Middle frontal gyrus (tissue), 1 donor: ENCODE results near the gene GPR160.
"Not testable (repeated sequence)": the region's sequence is repeated elsewhere in the genome, so short reads cannot be mapped to it uniquely, and the experiment has no call there.

ENCODE experiments used
- DNase-seq: peaks from one replicate; pipeline ENCODE4 v3.0.0-alpha.2; 2015; ENCODE audit warnings: low spot score; ENCODE audit errors: extremely low spot score

The GPR160 gene, protein sequence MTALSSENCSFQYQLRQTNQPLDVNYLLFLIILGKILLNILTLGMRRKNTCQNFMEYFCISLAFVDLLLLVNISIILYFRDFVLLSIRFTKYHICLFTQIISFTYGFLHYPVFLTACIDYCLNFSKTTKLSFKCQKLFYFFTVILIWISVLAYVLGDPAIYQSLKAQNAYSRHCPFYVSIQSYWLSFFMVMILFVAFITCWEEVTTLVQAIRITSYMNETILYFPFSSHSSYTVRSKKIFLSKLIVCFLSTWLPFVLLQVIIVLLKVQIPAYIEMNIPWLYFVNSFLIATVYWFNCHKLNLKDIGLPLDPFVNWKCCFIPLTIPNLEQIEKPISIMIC

DNA sequence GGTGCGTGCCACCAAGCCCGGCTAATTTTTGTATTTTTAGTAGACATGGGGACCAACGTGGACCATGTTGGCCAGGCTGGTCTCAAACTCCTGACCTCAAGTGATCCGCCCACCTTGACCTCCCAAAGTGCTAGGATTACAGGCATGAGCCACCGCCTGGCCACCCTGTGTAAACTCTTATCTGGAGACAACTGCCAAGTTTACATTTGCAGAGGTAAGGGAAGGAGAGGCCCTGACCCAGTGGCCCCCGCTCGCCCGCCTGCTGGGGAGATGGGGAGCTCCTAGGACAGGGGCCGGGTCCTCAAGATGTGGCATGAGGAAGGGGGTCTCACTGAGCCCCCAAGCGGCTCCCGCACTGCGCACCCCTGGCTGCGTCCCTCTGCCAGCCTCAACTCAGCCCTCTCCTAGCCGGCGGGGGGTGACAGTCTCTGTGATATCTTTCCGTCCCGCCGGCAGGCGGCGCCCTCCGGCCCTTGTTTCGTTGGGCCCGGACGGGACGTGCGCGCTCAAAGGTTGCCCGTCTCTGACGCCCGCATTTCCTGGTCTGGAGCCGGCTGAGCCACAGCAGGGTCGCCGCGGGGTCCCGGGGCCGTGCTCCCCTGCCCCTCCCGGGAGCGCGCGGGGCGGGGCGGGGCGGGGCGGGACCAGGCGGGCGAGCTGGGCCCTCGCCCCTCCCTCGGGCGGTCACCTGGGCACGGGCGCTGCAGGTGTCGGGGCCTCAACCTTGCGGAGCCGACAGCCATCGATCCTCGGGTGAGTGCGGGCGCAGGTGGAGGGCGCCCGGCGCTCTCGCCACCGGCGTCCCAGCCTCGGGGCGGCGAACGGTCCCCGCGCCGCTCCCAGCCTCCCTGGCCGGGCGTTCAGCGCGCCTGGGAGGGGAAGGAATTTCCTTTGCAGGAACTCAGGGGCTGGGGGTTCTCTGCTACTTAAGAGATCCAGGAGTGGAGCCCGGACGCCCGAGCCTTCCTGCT, at the start of gene GPR160:
Gene GPR160 (plus strand): TSS at position 533 of the 971 bp plus-strand sequence. CDS start 45,978 bp downstream, outside the sequence.
- no peak for DNase-seq

DNA sequence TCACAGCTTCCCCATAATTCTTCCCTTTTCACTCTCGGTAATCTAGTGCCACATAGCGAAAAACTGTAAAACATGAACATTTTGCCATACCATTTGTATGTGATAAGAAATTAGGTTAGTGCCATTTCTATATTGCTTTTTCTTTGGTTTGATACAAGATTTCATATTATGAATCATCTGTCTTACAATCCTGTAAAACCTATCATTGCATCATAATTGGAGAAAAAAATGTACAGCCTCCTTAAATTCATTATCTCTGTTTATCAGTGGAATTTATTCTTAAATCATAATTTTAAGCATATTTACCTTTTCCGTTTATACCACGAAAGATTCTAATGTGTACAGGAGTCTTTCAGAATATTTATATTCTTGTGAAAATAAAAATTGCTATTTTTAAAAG, 47.4 kb upstream of the GPR160 start:
- DNase-seq: no peak

DNA sequence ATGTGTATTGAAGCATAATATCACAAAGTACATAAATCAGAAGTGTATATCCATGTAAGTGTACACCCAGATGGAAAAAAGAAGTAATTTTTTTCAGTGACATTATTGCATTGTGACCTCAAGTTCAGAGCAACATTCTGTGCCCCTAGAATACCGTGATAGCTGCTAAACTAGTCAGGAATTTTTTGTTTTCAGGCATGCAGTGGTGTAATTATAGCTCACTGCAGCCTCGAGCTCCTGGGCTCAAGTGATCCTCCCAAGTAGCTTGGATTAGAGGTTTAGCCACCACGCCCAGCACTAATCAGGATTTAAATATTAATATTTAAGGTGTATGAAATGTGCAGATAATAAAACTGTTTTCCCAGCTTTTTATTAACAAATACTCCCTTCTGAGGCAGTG, 45.6 kb upstream of the GPR160 start:
- no peak for DNase-seq

DNA sequence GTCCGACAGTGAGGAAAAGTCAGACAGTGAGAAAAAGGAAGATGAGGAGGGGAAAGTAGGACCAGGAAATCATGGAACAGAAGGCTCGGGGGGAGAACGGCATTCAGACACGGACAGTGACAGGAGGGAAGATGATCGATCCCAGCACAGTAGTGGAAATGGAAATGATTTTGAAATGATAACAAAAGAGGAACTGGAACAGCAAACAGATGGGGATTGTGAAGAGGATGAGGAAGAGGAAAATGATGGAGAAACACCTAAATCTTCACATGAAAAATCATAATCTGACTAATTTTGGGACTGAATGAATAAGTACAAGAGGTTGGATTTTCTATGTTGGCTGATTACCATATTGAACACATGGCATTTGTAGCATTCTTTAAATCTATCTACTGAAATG, 45.0 kb upstream of the GPR160 start:
- no peak for DNase-seq

DNA sequence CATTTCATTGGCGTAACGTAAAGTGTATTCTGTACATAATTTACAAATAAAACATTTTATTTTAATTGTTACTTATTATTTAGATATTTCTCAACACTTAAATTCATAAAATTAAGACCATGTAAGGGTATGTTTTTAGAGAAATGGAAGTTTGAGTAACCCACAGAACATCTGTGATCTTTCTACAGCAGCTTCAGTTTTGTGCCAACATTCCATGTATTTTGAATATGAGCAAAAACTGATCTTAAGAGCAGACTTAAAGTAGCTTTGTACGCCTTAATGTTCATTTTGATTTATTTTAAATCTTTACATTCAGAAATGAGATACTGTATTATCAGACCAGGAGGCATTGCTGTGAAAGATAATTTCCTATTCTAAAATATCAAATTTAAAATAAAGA, 44.0 kb upstream of the GPR160 start:
- DNase-seq: no peak

DNA sequence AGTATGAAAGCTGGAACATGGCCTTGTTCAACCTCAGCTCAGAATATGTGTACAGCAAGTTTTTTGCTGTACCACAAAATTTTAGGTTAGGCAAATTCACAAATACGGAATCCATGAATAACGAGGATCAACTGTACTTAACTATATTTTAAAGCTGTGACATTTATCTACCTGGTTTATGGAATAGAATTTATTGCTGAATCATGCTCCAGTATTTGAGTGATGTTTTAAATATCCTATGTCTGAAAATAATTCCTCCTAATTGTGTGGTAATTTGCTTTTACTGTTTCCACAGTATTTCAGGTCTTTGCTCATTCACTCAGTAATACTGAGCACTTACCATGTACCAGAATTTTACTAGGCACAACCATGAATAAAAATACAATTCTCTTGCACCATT, 41.7 kb upstream of the GPR160 start:
- DNase-seq: no peak

DNA sequence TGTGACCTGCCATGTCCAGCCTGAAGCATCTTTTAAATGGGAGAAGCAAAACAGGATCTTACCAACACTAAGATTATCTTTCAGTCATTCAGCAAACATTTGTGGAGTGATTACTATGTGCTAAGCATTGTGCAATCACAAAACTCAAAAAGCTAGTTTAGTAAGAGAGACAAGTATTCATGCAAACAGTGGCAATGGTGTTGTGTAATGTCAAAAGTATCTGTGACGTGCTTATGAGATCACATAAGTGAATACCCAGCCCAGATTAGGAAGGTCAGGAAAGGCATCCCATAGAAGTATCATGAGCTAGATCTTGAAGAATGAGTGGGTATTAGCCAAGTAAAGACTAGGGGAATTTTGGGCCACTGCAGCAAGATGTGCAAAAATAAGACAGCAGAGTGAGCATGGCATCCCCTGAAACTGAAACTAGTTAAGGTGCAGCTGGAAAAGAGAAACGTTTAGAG, 39.1 kb upstream of the GPR160 start:
- DNase-seq: no peak

DNA sequence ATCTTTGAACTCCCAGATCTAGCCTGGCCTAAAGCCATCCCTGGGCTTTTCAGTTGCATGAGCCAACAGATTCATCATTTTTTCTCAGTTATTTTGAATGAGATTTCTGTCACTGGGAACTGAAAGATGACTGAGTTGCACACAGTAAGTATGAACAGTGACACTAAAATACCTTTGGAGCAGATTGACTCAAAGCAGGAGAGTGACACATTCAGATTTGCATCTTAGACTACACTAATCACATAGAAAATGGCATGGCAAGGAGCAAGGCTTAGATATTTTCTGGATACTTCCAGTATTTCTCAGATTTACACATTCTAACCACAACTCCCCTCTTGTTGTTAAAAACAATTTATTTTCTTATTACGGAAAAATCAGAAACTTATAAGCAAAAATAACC, 38.4 kb upstream of the GPR160 start:
- no peak for DNase-seq

DNA sequence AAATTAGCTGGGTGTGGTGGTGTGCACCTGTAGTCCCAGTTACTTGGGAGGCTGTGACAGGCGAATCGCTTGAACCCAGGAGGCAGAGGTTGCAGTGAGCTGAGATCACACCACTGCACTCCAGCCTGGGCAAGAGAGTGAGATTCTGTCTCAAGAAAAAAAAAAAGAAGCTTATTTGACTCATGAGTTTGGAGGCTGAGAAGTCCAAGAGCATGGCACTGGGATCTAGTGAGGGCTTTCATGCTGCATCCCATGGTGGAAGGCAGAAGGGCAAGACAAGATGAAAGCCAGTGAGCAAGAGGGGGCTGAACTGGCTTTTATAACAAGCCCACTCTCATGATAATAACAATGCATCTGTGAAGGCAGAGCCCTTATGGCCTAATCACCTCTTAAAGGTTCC, 37.7 kb upstream of the GPR160 start:
- no peak for DNase-seq

DNA sequence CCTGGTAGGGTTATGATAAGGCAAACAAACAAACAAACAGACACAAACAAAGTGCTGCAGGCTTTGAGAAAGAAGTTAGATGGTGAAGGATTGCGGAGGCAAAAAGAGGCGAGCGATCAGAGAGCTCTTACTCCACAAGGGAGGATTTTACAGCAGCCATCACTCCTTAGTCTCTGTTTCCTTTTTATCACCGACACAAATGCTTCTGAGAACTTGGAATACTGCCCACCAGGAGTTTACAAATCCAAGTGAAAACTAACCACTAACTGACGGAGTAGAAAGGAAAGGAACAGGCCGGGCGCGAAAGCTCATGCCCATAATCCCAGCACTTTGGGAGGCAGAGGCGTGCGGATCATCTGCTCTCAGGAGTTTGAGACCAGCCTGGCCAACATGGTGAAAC, 35.6 kb upstream of the GPR160 start:
- DNase-seq: no peak

DNA sequence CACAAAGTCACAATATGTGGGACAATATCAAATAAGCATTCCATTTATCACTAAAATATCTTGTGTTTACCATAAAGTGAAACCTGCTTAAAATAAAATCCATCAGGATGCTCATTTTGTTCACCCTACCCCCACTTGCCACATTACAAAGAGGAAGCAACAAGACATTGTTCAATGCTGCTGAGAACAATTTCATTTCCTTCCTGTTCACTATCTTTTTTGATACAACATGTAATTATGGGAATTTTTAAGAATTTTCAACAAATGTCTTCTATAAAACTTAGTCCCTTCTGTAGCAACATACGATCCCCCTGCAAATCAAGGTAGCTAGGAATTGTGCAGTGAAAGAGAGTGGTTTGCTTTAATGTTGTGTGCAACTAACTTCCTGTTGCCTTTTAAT, 34.9 kb upstream of the GPR160 start:
- DNase-seq: no peak

DNA sequence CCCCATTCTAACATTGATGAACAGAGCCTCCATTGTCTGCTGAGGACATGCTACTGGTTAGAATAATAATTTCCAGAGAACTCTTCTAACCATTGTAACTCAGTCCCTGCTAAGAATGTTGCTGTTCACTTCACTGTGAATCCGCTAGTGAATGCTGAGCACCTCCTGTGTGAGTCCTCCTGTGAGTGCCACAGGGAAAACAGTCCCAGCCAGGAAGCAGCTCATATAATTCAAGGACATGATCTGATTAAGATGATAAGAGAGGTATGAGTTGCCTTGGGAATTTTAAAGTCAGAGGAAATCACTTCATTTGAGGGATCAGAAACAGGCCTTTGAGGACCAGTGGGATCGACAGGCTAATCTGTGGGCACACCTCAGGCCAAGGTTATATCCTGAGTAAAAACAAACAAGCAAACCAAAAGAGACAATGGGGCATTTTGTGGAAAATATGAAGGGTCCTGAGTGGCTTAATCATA, 33.9 kb upstream of the GPR160 start:
- DNase-seq: no peak

DNA sequence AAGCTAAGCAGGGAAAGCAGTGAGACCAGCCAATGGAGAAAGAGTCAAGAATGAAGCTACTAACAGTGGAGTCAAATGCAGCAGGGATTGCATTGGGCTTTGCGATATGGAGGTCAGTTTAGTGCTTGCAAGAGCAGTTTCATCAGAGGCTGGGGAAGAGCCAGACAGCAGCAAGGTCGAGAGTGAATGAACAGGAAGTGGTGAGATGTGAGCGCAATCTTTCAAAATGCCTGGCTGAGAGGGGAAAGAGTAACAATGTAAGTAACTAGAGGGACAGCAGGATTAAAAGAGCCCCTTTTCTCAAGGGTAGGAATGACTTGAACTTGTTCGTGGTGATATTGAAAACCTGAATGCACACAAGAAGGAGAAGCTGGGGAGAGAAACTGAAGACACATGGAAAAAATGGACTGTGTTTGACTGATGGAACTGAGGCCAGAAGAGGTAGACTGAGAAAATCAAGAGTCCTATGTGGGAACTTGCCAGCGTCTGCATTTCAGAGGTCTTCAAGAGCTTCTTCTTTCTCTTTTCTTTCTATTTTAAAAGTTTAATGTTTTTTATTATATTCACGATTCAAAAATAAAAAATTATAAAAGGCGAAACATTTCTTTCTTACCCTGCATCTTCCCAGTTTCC, 30.6 kb upstream of the GPR160 start:
- no peak for DNase-seq

DNA sequence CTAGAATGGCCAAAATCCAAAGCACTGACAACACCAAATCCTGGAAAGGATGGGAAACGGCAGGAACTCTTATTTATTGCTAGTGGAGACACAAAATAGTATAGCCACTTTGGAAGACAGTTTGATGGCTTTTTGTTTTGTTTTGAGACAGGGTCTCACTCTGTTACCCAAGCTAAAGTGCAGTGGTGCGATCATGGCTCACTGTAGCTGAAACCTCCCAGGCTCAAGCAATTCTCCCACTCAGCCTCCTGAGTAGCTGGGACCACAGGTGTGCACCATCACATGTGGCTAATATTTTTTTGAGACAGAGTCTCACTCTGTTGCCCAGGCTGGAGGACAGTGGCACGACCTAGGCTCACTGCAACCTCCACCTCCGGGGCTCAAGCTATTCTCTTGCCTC, 27.3 kb upstream of the GPR160 start:
- no peak for DNase-seq

DNA sequence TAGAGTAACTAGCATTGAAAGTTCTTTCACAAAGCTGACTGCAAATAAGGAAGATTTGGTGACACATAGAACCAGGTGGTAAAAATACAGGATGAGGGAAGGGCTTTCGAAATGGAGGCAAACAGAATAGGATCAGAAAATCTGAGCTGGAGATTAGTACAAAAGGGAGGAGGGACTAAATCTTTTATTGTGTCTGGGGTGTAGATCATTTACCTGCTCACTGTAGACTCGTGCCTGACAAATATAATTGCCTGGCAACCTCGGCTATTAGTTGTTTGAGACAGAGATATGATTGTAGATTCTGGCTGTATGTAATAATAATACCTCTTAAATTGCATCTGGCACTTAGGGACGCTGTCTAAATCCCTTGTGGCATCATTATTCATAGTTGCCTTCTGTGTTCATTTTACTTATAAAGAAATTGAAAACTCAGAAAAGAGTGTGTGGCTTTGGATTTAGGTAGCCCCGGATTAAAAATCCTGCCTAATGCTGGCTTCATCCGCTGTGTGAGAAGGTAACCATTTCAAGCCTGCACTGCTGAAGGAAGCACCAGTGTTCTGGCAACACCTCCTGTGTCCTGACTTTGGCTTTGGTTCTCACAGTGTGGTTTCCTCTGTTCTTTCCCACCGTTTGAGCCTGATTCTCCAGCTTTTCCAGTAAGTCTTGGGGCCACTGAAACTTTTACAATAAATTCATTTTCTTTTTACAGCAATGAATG, 25.0 kb upstream of the GPR160 start:
- no peak for DNase-seq

DNA sequence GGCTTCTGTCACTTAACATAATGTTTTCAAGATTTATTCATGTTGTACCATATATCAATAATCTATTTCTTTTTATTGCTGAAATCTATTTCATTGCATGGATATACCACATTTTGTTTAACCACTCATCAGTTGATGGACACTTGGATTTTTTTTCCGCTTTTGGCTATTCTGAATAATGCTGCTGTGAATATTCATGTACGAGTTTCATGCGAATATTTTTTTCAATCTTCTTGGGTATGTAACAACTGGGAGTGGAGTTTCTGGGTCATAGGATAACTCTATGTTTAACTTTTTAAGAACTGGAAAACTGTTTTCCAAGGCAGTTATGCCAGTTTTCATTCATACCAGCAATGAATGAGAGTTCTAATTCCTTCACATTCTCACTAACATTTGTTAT, 21.7 kb upstream of the GPR160 start:
- no peak for DNase-seq

DNA sequence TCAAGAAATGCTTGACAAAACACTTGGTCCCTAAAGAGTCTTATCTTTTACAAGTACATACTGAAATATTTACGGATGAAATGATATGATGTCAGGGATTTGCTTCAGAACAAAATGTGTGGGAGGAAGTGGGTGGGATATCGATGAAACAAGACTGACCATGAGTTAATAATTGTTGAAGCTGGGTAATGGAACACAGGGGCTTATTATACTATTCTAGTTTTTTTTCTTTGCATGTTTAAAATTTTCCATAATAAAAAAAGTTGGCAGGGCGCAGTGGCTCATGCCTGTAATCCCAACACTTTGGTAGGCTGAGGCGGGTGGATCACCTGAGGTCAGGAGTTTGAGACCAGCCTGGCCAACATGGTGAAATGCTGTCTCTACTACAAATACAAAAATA, 18.5 kb upstream of the GPR160 start:
- DNase-seq: not testable (repeated sequence)

DNA sequence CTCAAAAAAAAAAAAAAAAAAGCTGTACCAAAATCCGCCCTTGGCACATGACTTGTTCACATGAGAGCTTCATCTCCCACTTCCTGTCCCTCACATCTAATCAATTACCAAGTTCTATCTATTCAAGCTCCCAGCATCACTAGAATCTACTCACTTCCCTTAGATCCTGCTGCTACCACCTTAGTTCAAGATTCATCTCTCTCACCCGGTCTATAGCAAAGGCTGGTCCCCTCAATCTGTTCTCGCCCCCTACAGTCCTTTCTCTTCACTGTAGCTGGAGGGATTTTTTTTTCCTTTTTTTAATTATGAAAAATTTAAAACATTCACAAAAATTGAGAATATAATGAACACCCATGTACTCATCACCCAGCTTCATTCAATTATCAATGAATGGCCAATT, 16.7 kb upstream of the GPR160 start:
- no peak for DNase-seq

DNA sequence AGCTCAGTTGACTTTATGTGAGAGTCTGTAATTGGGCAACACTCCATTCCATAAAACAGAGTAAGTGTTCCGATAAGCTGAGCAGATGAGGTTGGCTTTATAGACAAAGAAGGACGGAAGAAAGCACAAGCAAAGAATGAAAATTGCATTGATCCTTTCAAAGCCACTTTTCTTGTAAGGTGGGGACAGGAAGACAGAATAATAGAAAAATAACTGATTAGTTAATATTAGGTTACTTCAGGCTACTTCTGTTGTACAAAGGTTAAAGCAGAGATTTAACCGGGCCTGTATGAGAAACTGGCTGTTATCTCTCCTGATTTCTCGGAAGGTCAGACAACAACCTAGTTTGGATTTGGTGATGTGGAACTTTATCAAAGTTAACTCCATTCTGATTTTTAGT, 15.5 kb upstream of the GPR160 start:
- no peak for DNase-seq

DNA sequence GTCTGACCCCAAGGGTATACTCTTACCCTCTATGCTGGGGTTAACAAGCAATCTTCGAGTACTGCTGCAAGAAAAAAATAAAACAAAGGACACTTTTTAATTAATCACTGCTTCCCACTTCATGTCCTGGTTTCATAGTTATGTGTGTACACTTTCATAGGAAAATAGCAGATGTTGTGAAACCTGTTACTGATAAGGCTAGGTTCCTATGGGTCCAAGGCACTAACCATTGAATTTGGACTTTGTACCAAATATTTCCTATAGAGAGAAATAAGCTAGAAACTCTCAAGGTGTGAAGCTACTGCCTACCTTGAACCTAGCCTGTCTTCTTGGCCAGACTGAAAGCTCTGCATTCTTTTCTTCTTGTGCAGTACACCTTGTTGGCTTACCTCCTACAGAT, 14.6 kb upstream of the GPR160 start:
- no peak for DNase-seq

DNA sequence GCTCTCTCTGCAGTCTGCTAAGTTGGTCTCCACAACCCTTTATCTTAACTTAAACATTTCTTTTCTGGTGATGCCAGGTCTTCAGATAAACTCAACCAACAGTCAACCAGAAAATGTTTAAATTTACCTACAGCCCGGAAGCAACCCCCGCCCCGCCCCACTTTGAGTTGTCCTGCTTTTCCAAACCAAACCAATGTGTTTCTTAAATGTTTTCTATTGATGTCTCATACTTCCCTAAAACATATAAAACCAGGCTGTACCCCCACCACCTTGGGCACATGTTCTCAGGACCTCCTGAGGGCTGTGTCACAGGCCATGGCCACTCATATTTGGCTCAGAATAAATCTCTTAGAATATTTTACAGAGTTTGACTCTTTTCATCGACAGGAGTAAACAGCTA, 13.2 kb upstream of the GPR160 start:
- no peak for DNase-seq
